GM21447 (cell line): Measurements from ENCODE around the gene TOE1.
A peak's percentile ranks its signal among the peaks of the same experiment; 100 is the strongest.
"Not testable (repeated sequence)": the region's sequence is repeated elsewhere in the genome, so short reads cannot be mapped to it uniquely, and the experiment has no call there.

Experiments used
- ATAC-seq: cut with Tn5 transposase; IDR thresholded peaks from one replicate; pipeline ENCODE4 v1.9.1; 2021; ENCODE audit not compliant: unreplicated experiment

TOE1 gene

DNA sequence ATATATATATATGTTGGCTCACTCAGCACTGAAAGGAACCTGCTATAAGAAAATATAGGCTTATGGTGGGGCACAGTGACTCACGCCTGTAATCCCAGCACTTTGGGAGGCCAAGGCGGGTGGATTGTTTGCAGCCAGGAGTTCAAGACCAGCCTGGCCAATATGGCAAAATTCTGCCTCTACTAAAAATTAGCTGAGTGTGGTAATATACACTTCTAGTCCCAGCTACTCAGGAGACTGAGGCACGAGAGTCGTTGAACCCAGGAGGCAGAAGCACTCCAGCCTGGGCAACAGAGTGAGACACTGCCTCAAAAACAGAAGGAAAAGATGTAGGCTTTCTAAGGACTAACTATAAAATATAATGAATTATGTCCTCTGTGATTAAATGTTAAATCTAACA, 14.9 kb downstream of the TOE1 start:
- no peak for ATAC-seq

DNA sequence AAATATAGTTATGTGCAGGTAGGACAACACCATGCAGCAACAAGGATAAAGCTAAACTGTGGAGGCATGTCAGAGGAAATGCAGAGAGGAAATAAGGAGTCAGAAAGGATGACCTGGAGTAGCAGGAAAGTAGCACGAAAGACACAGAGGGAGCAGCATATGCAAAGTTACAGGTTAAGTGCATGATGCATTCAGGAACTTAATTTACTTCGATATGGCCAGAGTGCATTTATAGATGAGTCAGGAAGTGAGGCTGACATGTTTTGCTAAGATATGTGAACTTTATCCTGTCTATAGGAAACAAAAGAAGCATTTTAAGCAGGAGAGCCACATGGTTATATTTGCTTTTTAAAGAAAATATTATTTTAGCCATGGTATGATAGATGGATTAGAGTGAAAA, 15.7 kb downstream of the TOE1 start:
- ATAC-seq: no peak

GRCh38 chr1:45356186-45356585, 16.2 kb downstream of the TOE1 start:
- no peak for ATAC-seq

DNA sequence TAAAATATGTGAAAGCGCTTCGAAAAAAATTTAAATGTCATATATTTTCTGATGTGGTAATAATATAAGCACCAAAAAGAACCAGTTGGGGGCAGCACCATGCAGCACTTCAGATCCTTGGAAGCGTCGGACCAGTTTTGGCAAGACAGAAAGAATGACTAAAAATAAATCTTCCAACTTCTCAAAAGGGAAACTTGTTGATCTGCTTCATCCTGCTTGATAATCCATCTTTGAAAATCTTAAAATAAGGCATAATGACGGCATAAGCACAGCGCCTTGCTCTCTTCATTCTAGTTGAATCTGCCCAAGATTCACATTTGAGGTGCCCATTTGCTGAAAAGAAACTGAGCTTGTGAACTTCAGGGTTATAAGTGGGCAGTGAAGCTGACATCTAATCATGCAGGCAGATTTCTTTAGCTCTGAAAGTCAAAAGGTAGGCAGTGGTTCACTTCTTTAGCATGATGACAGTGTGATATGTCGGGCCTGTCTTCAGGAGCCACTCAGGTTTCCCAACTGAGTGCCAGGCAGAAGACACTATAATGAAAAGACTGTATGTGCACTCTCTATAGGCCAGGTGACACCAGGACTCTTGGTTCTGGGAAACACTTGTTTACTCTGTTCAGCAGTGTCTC, 20.0 kb downstream of the TOE1 start:
- ATAC-seq: no peak

- not testable (repeated sequence) for ATAC-seq
Observed at GRCh38 chr1:45360981-45361380, 21.0 kb downstream of the TOE1 start.

DNA sequence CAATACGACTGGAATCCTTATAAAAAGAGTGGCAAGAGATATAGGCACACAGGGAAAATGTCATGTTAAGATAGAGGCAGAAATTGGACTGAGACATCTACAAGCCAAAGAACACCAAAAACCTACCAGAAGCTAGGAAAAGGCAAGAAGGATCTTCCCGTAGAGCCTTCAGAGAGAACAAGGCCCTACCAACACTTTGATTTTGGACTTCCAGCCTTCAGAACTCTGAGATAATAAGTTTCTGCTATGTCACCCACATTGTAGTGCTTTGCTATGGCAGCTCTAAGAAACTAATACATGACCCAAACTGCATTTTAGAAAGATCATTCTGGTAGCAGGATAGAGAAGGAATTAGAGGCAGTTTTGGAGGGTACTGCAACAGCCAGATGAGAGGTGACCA, 24.3 kb downstream of the TOE1 start:
- ATAC-seq: no peak

DNA sequence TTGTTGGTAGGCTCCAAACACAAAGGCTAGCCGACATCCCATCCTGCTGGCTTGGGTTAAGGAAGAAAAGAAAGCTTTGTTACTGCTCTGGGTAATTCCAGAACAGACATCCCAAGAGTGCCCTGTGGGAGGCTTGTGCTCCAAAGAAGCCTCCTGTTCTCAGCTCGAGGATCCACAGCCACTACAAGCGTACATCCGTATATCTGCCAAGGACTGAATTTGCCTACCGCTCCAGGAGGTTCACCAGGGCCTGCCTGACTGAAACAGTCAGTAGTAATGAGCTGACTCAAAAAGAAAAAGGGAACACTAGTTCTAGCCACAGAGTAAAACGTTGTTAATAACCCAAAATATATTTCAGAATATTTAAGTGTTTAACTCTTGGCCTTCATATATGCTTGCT, 25.1 kb downstream of the TOE1 start:
- ATAC-seq: no peak

GRCh38 chr1:45370575-45370974, 30.6 kb downstream of the TOE1 start:
- peak; percentile 73 for ATAC-seq

DNA sequence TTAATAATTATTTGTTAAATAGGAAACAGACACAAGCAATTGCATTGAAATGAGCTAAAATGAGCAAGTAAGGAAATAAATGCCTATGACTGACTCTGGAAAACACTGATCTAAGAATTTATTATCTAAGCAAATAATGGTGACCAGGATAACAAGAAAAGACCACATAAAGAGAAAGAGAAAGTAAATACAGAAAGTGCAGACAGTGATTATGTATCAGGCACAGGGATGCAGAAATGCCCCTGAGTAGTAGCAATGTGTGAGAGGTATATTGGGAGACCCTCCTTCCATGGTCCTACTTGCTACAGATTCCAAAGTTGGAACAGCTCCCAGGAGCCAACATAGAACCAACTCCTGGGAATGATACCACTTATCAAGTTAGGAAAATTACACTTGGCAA, 33.6 kb downstream of the TOE1 start:
- no peak for ATAC-seq

DNA sequence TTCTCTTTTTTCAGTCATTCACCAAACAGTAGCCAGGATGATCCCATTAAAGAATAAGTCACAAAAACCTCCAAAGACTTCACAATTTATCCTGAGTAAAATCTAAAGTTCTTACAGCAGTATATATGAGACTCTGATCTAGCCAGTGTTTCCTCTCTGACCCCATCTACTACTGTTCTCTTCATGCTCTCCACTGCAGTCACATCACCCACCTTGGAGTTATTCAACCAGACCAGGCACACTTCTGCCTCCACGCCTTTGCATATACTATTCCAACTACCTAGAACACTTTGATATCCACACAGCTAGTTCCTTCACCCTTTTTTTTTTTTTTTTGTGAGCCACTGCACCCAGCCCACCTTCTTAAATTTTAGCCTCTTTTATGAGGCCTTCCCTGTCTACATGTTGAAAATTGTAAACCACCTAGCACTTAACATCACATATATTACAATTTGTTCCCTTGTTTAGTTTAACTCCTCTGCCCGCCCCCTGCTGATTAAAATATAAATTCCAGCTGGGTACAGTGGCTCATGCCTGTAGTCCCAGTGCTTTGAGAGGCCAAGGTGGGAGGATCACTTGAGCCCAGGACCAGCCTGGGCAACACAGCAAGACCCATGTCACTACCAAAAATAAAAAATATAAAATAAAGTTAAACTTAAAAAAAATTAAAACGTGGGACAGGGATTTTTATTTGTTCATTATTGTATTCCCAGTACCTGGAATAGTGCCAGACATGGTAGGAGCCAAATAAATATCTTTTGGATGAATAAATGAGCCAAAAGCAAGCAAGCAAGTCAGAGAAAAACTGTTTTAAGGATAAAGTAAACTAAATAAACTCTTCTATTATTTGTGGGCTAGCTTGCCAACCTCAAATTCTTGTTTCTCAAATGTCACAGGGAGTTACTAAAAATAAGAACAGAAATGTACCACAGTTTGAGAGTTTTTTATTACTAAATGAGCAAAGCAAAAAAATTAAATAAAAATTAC, 35.4 kb downstream of the TOE1 start:
- ATAC-seq: no peak

GRCh38 chr1:45378184-45378583, 38.2 kb downstream of the TOE1 start:
- ATAC-seq: no peak

DNA sequence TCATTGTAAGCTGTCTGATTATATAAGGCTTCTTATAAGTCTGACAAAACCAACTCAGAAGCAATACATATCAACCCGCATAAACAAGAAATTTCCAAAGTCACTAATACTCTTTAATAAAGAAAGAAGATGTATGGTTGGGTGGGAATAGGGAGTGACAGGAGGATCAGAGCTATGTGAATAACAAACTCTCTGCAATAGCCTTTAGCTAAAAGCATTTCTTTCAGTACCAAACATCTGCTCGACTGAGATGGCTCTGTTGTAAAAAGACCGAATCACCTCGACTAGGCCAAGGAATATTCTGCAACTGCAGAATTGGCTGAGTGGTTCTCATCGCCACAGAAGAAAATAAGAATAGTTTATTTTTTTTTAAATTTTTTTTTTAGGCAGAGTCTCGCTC, 39.6 kb downstream of the TOE1 start:
- no peak for ATAC-seq

- no peak for ATAC-seq
Observed at GRCh38 chr1:45380125-45380524, 40.2 kb downstream of the TOE1 start.

GRCh38 chr1:45380730-45381129, 40.8 kb downstream of the TOE1 start:
- no peak for ATAC-seq

GRCh38 chr1:45381243-45381642, 41.3 kb downstream of the TOE1 start:
- ATAC-seq: no peak

DNA sequence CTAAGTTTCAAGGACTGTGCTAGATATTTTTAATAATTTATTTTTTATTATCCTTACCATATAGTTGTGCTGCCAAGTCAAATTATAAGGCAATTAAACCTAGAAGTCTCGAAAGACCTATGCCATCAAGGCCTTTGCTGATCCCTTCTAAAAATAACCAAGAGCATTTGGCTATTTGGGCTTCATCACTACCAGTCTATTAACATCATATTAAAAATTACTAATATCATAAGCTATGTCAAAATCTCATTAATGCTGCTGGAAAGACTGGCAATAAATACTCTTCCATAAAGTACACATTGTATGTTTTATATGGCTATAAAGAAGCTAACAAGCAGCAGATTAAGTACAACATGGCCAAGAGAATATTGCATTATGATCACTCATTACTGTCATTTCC, 43.2 kb downstream of the TOE1 start:
- ATAC-seq: no peak

GRCh38 chr1:45384213-45384612, 44.2 kb downstream of the TOE1 start:
- not testable (repeated sequence) for ATAC-seq

DNA sequence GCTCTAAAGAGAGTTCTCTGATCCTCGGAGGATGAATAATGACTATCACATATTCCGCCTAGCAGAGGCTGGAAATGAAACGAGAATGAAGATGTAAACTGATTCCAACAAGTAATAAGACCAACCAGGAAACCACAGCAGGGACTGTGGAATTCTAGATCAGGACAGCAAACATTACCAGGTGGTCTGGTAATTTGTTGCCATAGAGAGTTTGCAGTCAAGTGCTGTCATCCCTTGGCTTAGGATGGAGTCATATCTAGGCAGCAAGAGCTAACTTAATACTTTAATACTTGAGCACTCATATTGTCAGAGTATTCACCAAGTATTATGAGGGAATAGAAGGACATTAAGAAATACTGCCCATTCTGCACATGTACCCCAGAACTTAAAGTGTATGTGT, 45.3 kb downstream of the TOE1 start:
- no peak for ATAC-seq

DNA sequence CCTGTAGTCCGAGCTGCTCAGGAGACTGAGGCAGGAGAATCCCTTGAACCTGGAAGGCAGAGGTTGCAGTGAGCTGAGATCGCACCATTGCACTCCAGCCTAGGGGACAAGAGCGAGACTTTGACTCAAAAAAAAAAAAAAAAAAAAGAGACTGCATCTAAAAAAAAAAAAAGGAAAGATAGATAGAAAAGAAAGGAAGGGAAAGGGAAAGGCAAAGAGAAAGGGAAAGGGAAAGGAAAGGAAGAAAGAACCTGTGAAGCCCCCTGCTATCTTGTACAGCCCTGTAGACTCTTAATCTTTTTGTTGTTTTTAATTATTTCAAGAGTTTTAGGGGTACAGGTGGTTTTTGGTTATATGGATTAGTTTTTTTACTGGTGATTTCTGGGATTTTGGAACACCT, 46.2 kb downstream of the TOE1 start:
- ATAC-seq: no peak
